ENCODE data around the gene MCOLN1.

DNA sequence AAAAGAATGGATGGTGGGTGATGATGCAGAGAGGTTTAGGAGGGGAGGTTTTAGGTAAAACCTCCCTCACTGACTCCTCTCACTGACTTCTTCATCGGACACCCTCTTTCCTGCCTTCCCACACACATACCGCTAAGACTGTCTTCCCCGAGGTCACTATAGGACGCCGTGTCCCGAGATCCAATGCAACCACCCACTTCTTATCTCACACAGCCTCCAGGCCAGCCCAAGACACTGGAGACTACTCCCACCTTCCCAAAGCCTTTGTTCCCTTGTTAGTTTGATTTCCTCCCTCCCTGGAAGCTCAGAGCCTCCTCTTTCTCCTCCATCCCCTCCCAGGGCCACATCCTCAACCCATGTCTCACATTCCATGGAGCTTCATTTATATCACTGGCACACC lies 56.8 kb downstream of the MCOLN1 start:
- TF ChIP-seq, protein P1, sequence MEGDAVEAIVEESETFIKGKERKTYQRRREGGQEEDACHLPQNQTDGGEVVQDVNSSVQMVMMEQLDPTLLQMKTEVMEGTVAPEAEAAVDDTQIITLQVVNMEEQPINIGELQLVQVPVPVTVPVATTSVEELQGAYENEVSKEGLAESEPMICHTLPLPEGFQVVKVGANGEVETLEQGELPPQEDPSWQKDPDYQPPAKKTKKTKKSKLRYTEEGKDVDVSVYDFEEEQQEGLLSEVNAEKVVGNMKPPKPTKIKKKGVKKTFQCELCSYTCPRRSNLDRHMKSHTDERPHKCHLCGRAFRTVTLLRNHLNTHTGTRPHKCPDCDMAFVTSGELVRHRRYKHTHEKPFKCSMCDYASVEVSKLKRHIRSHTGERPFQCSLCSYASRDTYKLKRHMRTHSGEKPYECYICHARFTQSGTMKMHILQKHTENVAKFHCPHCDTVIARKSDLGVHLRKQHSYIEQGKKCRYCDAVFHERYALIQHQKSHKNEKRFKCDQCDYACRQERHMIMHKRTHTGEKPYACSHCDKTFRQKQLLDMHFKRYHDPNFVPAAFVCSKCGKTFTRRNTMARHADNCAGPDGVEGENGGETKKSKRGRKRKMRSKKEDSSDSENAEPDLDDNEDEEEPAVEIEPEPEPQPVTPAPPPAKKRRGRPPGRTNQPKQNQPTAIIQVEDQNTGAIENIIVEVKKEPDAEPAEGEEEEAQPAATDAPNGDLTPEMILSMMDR (IDR thresholded peaks at IDR 0.05): no peak
- TF ChIP-seq POLR2A (IDR thresholded peaks at IDR 0.05): no peak
